Endothelial cell of umbilical vein (primary cell): ENCODE data around the gene PHPT1. TPM values are rescaled to one million over a fixed set of nuclear protein-coding genes. Genes with fewer than 3 reads are reported as not detected.

Source experiments
- BruUV-seq: library from RNA; stranded (reverse); fragments of 400-500 nt; replicated peaks from 2 replicates; lab custom pipeline; 2021; lab: Mats Ljungman, UMichigan
- CTCF ChIA-PET: fragments of 300-600, 350-600 bp; sonication (Branson Sonifier 250); formaldehyde crosslinking; loops from one replicate; lab custom pipeline; 2021; ENCODE audit warnings: antibody characterized with exemption, inconsistent platforms; lab: Charles Lee
- POLR2A ChIA-PET: fragments of 300-600, 350-600 bp; sonication (Branson Sonifier 250); formaldehyde crosslinking; loops from one replicate; lab custom pipeline; 2021; ENCODE audit warnings: antibody characterized with exemption, inconsistent platforms; lab: Charles Lee
- DNase-seq: peaks from one replicate; pipeline ENCODE4 v3.0.0-alpha.2; 2011; ENCODE audit warnings: low read depth, low spot score
- FAIRE-seq: peaks from 2 replicates; lab custom pipeline; 2011; peaks lifted over from hg19 to GRCh38; lab: Jason Lieb, UNC
- H2AFZ ChIP-seq: 2 replicates; pipeline ENCODE4 v1.6.0; 2012; ENCODE audit warnings: low read depth, low read length, control low read depth, inconsistent platforms
- H3K27ac ChIP-seq: 2 replicates; pipeline ENCODE4 v1.5.1; 2011; ENCODE audit warnings: low read depth, mild to moderate bottlenecking, control low read depth, low read length, moderate library complexity; ENCODE audit not compliant: insufficient read depth
- H3K27me3 ChIP-seq, 2 experiments: 2 replicates each; pipeline versions ENCODE4 v1.6.0 to v1.6.1; 2011; ENCODE audit warnings: low read length in 2 of 2, mixed read lengths in 1 of 2; ENCODE audit not compliant: control insufficient read depth in 2 of 2, insufficient read depth in 2 of 2
- H3K36me3 ChIP-seq, 2 experiments: 2 replicates in 1 of 2; 3 replicates in 1 of 2; pipeline ENCODE4 v1.5.1; 2011; ENCODE audit warnings: low read length in 2 of 2, mild to moderate bottlenecking in 1 of 2, moderate library complexity in 1 of 2; ENCODE audit not compliant: control insufficient read depth in 2 of 2, insufficient read depth in 2 of 2; ENCODE audit errors: extremely low read depth in 1 of 2
- H3K4me1 ChIP-seq: 3 replicates; pipeline ENCODE4 v1.5.1; 2011; ENCODE audit warnings: mild to moderate bottlenecking, low read length; ENCODE audit not compliant: control insufficient read depth, insufficient read depth; ENCODE audit errors: extremely low read depth
- H3K4me2 ChIP-seq: 2 replicates; pipeline ENCODE4 v1.6.1; 2011; ENCODE audit warnings: low read length, control low read depth, mixed read lengths; ENCODE audit not compliant: insufficient read depth
- H3K4me3 ChIP-seq, 3 experiments: fragments of 200-600 bp in 1 of 3; sonication (generic), shearing (Covaris generic) in 1 of 3; replicated peaks in 1 of 3; 2 replicates each; pipeline ENCODE4 v1.5.1; 2011 to 2016; ENCODE audit warnings: control low read depth in 3 of 3, low read length in 3 of 3, mild to moderate bottlenecking in 2 of 3, inconsistent platforms in 1 of 3, low read depth in 1 of 3, moderate library complexity in 1 of 3; ENCODE audit not compliant: insufficient read depth in 1 of 3
- H3K79me2 ChIP-seq: 2 replicates; pipeline ENCODE4 v1.6.0; 2012; ENCODE audit warnings: low read length, inconsistent platforms; ENCODE audit not compliant: control insufficient read depth, insufficient read depth
- H3K9ac ChIP-seq: replicated peaks from 2 replicates; pipeline ENCODE3; 2011; ENCODE audit warnings: low read length, control low read depth; ENCODE audit not compliant: insufficient read depth; ENCODE audit errors: extremely low read depth
- H3K9me1 ChIP-seq: replicated peaks from 3 replicates; pipeline ENCODE4 v1.6.0; 2011; ENCODE audit warnings: mild to moderate bottlenecking, low read length; ENCODE audit not compliant: control insufficient read depth, insufficient read depth; ENCODE audit errors: extremely low read depth
- H3K9me3 ChIP-seq: replicated peaks from 2 replicates; pipeline ENCODE4 v1.5.1; 2012; ENCODE audit warnings: low read length, inconsistent platforms; ENCODE audit not compliant: control insufficient read depth, insufficient read depth
- H4K20me1 ChIP-seq: replicated peaks from 2 replicates; pipeline ENCODE3; 2011; ENCODE audit warnings: mild to moderate bottlenecking, low read length; ENCODE audit not compliant: control insufficient read depth, insufficient read depth; ENCODE audit errors: extremely low read depth
- CTCF ChIP-seq, 2 donors: IDR thresholded peaks; 1 replicate in 1 of 2; 2 replicates in 1 of 2; pipeline ENCODE4 v1.5.1; 2011; ENCODE audit warnings: low read length in 2 of 2, mild to moderate bottlenecking in 2 of 2, moderate library complexity in 2 of 2, control low read depth in 1 of 2, inconsistent platforms in 1 of 2, low read depth in 1 of 2; ENCODE audit not compliant: insufficient read depth in 1 of 2; ENCODE audit errors: extremely low read depth in 1 of 2
- EZH2 ChIP-seq: IDR thresholded peaks from 2 replicates; pipeline ENCODE4 v1.6.1; 2012; ENCODE audit warnings: borderline replicate concordance, low read depth, mild to moderate bottlenecking, moderate library complexity, low read length, inconsistent platforms; ENCODE audit not compliant: severe bottlenecking
- FOS ChIP-seq: IDR thresholded peaks from 2 replicates; pipeline ENCODE4 v1.6.1; 2011; ENCODE audit warnings: mild to moderate bottlenecking, low read length, moderate library complexity, borderline replicate concordance; ENCODE audit not compliant: insufficient read depth
- GATA2 ChIP-seq: IDR thresholded peaks from 2 replicates; pipeline ENCODE4 v1.7.0; 2011; ENCODE audit warnings: low read depth, mild to moderate bottlenecking, moderate library complexity, mixed read lengths, low read length; ENCODE audit not compliant: insufficient read length, insufficient read depth
- JUN ChIP-seq: IDR thresholded peaks from 2 replicates; pipeline ENCODE4 v1.6.1; 2011; ENCODE audit warnings: borderline replicate concordance, low read depth; ENCODE audit not compliant: insufficient read length, insufficient read depth
- MYC ChIP-seq: IDR thresholded peaks from one replicate; pipeline ENCODE4 v1.6.1; 2011; ENCODE audit warnings: mild to moderate bottlenecking, low read depth, low read length
- POLR2A ChIP-seq: IDR thresholded peaks from 2 replicates; pipeline ENCODE4 v1.6.1; 2012; ENCODE audit warnings: low read depth, mild to moderate bottlenecking, control low read depth, low read length
- POLR2AphosphoS5 ChIP-seq: IDR thresholded peaks from 2 replicates; pipeline ENCODE4 v1.6.1; 2012; ENCODE audit warnings: low read depth, mild to moderate bottlenecking, control low read depth, low read length, moderate library complexity; ENCODE audit not compliant: insufficient read depth
- dilution Hi-C: fragments of 300-500 bp; cut with MboI; formaldehyde crosslinking; loops from one replicate; pipeline ENCODE4 v1.15.0; 2019; ENCODE audit warnings: low sequenced_read_pairs; ENCODE audit not compliant: extremely low pct_ligation_motif_present
- intact Hi-C: fragments of 100-400 bp; cut with micrococcal nuclease; formaldehyde crosslinking; loops from one replicate; pipeline ENCODE4 v1.10.0; 2022
- polyA plus RNA-seq, 4 experiments: library from polyadenylated mRNA; depleted of rRNA in 3 of 4; stranded (reverse) in 3 of 4; unstranded in 1 of 4; fragments of >200 nt; gene quantifications; 2 replicates each; pipeline versions ENCODE4 v1.2.1 to v1.2.3, GENCODE V29; 2011 to 2012; ENCODE audit warnings: missing spikeins in 1 of 4
- total RNA-seq: library from RNA; stranded (reverse); gene quantifications from 2 replicates; pipeline ENCODE4 v1.2.3, GENCODE V29; 2021
- TF ChIP-seq, protein P1 (sequence below): IDR thresholded peaks from 2 replicates; pipeline ENCODE4 v1.6.1; 2011; ENCODE audit not compliant: insufficient read depth, insufficient read length

Gene PHPT1
- total and polyA plus RNA-seq, 2 donors (not counting 3 experiments of a cell fraction or from before 2014, with no cell fraction given) = 139 to 319 TPM

GRCh38 chr9:136820971-136821825, 28.0 kb upstream of the PHPT1 start:
- no peaks in the 10 kb centered on the region for H4K20me1 ChIP-seq
- dilution Hi-C loops = loop anchor here (25.0 kb wide), 1 partner anchor 116 kb away; the partner anchor contains the start of genes C8G and FBXW5

More at GRCh38 chr9:136820971-136821825, 28.0 kb upstream of the PHPT1 start:
- Histone ChIP-seq H2AFZ (peak overlapping the region; percentile 36), H3K27ac (no peak overlapping the region), H3K36me3 (peaks cover 2 to 18% of the 10 kb centered on the region in 2 experiments), H3K79me2 (peaks cover 13% of the 10 kb centered on the region), H3K4me1 (peaks cover 6% of the 10 kb centered on the region), H3K4me2 (peak overlapping the region; percentile 26), H3K27me3 (no peaks in the 10 kb centered on the region), H3K9ac (peak overlapping the region; percentile 38), H3K4me3 (peak overlapping the region in 2 of 3 experiments; percentile 2 to 36), H3K9me1 (no peaks in the 10 kb centered on the region), H3K9me3 (no peaks in the 10 kb centered on the region)
- BruUV-seq = no TSS peak
- ChIA-PET CTCF (interaction anchor here (1.0 to 3.8 kb wide), 5 partner anchors 19 to 214 kb away, joined by 3 to 17 read pairs (median 3); partner anchors contain the start of gene AJM1), POLR2A (interaction anchor here (1.0 kb wide), 1 partner anchor 13 kb away, joined by 7 read pairs; the partner anchor contains the start of gene RABL6)
- DNase-seq = peak; percentile 51
- intact Hi-C loops = no loop called here
- peak; percentile 28 for FAIRE-seq
- TF ChIP-seq FOS (no peak), POLR2AphosphoS5 (no peak), EZH2 (no peak), JUN (no peak), MYC (no peak), GATA2 (no peak), CTCF (IDR thresholded peaks at IDR 0.05; ENCODE audit: extremely low read depth in 1 of 2, insufficient read depth in 1 of 2, low read depth in 1 of 2, low read length in 2 of 2) (no peak), POLR2A (no peak)
- TF ChIP-seq, protein P1, sequence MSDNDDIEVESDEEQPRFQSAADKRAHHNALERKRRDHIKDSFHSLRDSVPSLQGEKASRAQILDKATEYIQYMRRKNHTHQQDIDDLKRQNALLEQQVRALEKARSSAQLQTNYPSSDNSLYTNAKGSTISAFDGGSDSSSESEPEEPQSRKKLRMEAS = no peak
